ENCODE data around the gene GRB14.
A peak's percentile ranks its signal among the peaks of the same experiment; 100 is the strongest.

Gene GRB14

GRCh38 chr2:164456619-164457018 is 164.7 kb downstream of the GRB14 start:
- peak; percentile 58; the same call in 1 of the 2 replicates for TF ChIP-seq NFIC (IDR thresholded peaks at IDR 0.05)
- no peak for TF ChIP-seq MAX (IDR thresholded peaks at IDR 0.05)

- TF ChIP-seq FOXM1 (IDR thresholded peaks at IDR 0.05; ENCODE audit: borderline replicate concordance, low read depth) (no peak), CREB1 (IDR thresholded peaks at IDR 0.05; ENCODE audit: low read depth) (no peak)
These were observed 167.5 kb downstream of the GRB14 start for GRCh38 chr2:164453656-164454305.

- TF ChIP-seq RAD21 (IDR thresholded peaks at IDR 0.05; ENCODE audit: low read depth) (no peak), TEAD4 (IDR thresholded peaks at IDR 0.05) (no peak), NFIC (IDR thresholded peaks at IDR 0.05) (no peak), EGR1 (IDR thresholded peaks at IDR 0.05) (no peak), FOXM1 (IDR thresholded peaks at IDR 0.05; ENCODE audit: borderline replicate concordance, low read depth) (no peak), CREB1 (IDR thresholded peaks at IDR 0.05; ENCODE audit: low read depth) (no peak)
- TF ChIP-seq, protein P1, sequence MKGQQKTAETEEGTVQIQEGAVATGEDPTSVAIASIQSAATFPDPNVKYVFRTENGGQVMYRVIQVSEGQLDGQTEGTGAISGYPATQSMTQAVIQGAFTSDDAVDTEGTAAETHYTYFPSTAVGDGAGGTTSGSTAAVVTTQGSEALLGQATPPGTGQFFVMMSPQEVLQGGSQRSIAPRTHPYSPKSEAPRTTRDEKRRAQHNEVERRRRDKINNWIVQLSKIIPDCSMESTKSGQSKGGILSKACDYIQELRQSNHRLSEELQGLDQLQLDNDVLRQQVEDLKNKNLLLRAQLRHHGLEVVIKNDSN (IDR thresholded peaks at IDR 0.05): no peak
These were observed 171.0 kb downstream of the GRB14 start for GRCh38 chr2:164450278-164450677.

GRCh38 chr2:164449706-164450105 is 171.6 kb downstream of the GRB14 start:
- no peak for TF ChIP-seq REST (IDR thresholded peaks at IDR 0.05; ENCODE audit: low read depth)
- no peak for TF ChIP-seq RAD21 (IDR thresholded peaks at IDR 0.05; ENCODE audit: low read depth)
- no peak for TF ChIP-seq YY1 (IDR thresholded peaks at IDR 0.05; ENCODE audit: low read depth)
- TF ChIP-seq, protein P1 (IDR thresholded peaks at IDR 0.05): no peak
- no peak for TF ChIP-seq ZBTB7A (IDR thresholded peaks at IDR 0.05; ENCODE audit: low read depth)
- no peak for TF ChIP-seq TAF1 (IDR thresholded peaks at IDR 0.05; ENCODE audit: low read depth)
- TF ChIP-seq TCF12 (IDR thresholded peaks at IDR 0.05; ENCODE audit: low read depth): no peak
- no peak for TF ChIP-seq CREB1 (IDR thresholded peaks at IDR 0.05; ENCODE audit: low read depth)
- TF ChIP-seq NFIC (IDR thresholded peaks at IDR 0.05): no peak
- no peak for TF ChIP-seq TEAD4 (IDR thresholded peaks at IDR 0.05)
- no peak for TF ChIP-seq EGR1 (IDR thresholded peaks at IDR 0.05)
- no peak for TF ChIP-seq CEBPB (IDR thresholded peaks at IDR 0.05)
- TF ChIP-seq FOXM1 (IDR thresholded peaks at IDR 0.05; ENCODE audit: borderline replicate concordance, low read depth): no peak
- TF ChIP-seq MAX (IDR thresholded peaks at IDR 0.05): no peak
- TF ChIP-seq EP300 (IDR thresholded peaks at IDR 0.05; ENCODE audit: borderline replicate concordance): no peak

DNA sequence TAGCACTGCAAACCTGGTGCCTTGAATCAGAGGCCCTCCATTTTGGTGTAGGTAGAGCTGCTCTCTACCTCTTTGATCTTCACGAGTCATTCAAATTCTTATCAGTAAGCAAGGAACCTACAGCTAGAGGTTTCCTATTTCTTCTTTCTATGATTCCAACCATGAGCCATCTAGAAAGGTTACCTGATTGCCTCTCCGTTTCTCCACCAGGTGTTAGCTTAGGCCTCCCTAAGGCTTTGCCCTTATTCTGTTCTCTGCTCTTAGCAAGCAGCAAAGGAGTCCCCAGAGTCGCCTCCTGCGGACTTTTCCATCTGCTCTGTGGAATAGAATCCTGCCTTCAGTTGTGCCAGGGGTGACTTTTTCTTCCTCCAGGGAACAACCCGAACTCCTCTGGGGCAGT is 173.6 kb downstream of the GRB14 start:
- TF ChIP-seq MAX (IDR thresholded peaks at IDR 0.05) (no peak), NFIC (IDR thresholded peaks at IDR 0.05) (no peak)
- TF ChIP-seq, protein P1 (IDR thresholded peaks at IDR 0.05): no peak
